HG02943 (cell line): Measurements from ENCODE around the gene AQP12A.
"Not testable (repeated sequence)": the region's sequence is repeated elsewhere in the genome, so short reads cannot be mapped to it uniquely, and the experiment has no call there.

Source experiments
- ATAC-seq: cut with Tn5 transposase; IDR thresholded peaks from one replicate; pipeline ENCODE4 v1.9.1; 2021; ENCODE audit warnings: mild to moderate bottlenecking, low read depth, moderate library complexity; ENCODE audit not compliant: unreplicated experiment

Gene AQP12A

DNA sequence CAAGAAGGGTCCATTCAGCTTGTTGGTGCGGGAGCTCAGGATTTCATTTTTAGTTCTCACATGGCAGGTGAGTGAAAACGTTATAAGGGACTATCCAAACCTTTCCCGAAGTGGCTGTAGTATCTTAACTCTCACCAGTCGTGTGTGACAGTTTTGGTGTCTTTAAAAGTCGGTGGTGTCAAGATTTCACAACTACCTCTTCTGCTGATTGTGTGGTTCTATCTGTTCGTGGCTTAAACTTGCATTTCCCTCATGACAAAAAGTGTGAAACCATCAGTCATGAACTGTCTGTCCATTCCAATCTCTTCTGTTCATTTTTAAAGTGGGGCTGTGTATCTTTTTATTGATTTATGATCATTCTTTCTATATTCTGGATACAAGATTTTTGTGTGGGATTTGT, 5.2 kb upstream of the AQP12A start:
- ATAC-seq = no peak

DNA sequence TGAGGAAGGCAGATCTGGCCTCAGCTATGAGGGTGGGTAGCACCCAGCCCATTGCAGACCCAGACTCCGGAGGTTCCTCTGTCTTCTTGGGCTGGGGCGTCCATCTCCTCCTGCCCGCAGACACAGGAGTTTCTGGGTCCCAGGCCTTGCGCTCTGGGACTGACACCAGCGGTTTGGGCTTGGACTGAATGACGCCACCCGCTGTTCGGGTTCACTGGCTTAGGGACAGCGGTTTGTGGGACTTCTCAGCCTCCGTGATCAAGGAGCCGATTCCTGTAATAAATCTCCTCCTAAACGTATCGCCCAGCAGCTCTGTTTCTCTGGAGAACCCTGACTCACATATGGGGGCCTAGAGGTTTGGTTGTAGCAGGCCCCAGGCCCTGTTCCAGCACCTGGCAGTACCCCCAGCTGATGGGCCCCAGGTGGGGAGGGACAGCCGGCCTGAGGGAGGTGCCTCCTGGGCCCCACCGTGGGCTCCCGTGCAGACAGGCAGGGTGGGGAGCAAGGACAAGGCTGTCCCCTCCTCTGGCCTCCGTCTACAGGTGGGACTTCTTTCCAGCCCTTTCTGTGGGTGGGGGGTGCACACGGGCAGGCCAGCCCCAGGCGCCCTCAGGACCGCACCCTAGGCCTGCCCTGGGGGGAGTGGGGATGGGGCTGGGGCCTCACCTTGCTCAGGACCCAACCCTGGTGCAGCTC, 4.5 kb upstream of the AQP12A start:
- no peak for ATAC-seq

DNA sequence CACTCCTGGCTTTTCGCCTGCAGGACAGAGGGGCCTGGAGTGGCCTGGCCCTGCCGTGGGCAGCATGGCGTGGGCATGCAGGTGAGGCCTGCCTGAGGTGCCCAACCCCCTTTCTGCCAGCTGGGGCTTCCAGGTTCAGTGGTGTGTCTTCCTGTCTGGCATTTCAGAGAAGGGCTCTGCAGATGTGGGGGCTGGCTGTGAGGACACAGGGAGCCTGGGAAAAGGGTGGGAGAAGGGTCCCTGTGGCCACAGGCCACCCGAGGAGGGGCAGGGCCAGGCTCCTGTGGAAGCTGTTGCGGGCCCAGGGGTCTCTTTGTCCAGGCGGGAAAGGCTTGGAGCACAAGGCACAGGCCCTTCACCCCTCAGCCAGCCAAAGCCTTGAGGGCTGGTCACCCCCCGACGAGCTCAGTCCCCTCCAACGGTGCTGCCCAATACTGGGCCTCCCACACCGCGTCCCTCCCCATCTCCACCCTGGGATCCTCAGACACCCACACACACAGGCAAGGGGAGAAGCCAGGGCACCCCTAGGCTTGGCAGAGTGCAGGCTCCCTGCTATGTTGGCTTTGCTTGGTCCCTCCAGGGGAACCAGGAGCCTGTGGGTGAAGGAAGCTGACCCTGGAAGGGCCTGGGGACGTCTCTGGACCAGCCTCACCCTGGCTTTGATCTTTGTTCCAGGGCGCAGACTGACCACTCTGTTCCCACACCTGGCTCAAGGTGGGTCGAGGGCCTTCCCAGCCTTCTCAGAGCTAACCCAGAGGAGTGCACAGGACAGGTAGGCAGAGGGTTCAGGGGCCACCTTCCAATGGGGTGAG, 3.7 kb upstream of the AQP12A start:
- ATAC-seq = no peak

DNA sequence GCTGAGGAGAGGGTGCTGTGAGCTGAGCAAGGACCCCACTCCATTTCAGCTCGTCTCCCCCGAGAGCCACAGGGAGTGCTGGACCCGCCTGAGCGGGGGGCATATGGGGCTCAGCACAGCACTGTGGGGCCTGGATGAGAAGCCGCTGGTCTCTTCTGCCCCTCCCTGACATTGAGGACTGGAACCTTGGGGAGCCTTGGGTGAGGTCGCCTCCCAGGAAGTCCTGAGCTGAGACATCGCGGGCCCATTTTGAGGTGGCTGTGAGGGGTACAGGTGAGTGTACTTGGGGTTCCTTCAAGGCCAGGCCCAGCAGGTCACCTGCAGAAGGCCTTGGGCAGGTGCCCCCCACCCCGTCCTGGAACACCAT, 3.1 kb upstream of the AQP12A start:
- no peak for ATAC-seq

DNA sequence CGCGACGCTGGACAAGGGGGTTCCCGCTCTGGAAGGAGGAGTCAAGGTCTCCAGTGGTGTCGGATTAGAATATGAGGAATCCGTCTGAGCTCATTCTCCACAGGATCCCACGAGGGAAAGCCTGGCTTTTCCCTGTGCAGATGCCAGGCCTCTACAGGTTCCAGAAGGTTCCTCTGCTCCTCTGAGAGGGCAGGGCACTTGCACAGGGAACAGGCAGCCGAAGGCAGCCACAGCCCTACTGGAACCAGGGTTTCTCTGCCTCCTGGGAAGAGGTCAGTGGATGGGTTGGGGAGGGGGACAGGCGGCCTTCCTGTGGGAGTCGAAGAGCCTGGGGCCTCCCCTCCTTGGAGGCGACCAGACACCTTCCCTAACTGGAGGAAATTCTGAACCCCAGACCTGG, 1.7 kb upstream of the AQP12A start:
- no peak for ATAC-seq

DNA sequence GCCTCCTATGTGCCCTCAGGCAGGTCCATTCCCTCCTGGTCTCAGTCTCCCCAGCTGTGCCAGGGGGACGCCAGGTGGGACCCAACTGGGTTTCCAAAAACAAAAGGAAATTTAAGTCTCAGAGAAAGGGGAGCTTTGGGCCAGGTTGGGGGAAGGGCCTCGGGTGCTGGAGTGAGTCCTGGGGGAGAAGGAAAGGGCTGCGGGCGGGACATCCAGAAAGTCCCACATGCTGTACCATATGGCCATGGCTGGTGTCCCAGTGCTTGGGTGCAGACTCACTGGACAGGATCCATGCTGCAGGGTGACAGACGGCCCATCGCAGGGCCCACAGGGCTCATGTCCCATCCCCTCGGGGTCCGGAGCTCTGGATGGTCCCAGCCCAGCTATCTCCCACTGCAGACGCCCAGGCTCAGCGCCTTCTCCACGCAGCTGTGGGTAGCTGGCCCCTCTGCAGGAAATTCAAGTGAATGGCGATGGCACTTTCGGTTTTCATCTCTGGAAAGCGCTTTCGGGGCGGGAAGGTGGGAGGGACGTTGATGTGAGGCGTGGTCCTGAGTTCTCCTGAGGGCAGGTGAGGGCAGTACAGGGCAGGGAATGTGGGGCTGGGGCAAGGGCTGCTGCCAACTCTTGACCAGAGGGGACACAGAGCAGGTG, 1.1 kb upstream of the AQP12A start:
- ATAC-seq = not testable (repeated sequence)

DNA sequence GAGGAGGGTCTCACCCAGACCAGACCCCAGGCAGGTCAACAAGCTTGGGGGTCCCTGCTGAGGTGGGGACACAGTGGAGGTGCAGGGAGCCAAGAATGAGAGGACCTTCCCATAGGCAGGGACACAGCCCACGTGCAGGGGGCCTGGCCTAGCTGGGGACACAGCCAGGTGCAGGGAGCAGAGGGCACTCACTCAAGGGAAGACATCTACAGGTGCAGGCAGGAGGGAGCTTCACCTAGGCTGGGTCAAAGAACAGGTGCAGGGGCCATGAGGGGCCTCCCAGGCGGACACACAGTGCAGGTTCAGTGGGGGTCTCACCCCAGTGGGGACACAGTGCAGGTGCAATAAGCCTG, 615 bp upstream of the AQP12A start:
- not testable (repeated sequence) for ATAC-seq

DNA sequence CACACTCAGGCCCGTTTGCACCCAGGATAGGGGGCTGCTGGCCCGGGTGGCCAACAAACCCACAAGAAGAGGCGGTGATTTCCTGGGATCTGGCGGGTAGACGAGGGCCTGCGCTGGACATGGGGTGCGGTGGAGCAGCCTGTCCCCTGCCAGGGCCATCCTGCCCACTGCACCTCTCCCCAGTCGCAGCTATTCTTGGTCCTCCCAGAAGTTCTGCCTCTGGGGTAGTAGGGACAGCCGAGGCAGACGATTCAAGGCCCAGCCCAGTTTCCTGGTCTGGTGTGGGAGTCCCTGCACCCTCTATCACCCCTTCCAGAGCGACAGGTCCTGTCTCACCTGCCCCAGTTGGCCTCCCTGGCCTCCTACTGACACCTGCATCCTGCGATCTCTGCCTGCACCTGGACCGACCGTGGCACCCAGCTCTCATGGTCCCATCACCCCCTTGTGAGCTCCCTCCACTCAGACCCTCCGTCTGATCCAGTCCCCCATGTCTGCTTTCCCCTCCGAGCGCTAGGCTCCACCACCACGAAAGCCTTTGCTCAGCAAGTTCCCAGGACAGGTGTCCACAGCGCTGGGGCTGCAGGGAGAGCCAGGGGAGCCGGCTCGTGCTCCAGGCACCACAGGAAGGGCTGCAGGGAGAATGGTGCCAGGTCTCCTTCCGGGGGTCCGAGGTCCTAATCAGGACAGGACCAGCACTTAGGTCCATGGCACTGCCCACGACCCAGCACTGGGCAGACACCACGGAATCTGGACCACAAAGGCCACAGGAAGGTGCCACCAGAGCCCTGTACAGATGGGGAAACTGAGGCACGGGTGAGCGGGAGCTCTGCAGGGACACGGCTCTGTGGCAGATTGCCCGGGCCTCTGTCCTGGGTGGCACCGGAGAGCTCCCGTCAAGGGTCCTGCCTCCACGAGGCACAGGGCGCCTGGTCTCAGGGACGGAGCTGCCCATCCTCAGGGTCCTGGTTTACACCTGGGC, 1.2 kb downstream of the AQP12A start:
- ATAC-seq = not testable (repeated sequence)

DNA sequence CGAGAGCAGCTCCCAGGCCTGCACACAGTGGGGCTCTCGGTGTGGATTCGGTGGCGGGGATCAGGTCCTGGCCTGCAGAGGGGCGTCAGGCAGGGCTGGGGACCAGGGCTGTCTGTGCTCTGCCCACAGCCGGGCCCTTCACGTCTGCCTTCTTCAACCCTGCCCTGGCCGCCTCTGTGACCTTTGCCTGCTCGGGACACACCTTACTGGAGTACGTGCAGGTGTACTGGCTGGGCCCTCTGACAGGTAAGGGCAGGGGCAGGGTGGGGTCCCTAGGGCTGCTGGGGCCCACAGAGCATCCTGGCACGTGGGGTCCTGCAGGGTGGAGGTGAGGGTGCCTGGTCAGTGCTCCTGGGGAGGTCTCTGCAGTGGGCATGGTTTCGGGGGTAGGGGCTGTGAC, 2.6 kb downstream of the AQP12A start:
- not testable (repeated sequence) for ATAC-seq

DNA sequence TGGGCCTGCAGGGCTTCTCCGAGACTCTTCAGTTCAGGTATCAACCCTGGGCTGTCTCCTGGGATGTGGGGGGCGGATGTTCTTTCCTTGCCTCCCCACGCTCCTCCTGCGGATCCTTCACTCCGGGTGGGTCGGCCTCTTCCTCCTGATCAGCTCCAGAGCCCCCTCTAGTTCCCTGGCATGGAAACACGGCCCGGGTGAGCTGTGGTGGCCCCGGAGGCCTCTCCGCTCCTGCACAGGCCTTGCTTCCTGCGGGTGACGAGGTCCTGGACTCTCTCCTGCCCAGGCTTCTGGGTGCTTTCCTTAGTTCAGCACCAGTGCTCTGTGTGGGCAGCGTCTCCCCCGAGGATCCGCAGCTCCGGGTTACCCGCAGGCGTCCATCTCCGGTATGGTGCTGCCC, 3.9 kb downstream of the AQP12A start:
- ATAC-seq = not testable (repeated sequence)

DNA sequence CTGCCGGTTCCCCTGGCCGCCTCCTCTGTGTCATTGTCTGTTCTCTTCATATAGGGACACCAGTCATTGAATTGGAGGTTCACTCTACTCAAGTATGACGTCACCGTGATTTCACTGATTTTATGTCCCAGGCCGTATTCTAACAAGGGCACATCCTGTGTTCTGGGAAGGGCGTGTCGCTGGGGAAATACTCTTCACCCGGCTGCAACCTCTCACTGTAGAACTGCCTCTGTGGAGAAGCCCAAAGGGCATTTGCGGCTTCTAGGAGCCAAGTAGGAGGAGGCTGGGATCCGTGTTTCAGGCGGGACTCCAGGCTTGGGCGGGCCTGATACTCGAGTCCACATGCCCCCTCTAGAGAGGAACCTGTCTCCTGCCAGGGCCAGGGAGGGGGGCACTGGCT, 4.8 kb downstream of the AQP12A start:
- not testable (repeated sequence) for ATAC-seq

DNA sequence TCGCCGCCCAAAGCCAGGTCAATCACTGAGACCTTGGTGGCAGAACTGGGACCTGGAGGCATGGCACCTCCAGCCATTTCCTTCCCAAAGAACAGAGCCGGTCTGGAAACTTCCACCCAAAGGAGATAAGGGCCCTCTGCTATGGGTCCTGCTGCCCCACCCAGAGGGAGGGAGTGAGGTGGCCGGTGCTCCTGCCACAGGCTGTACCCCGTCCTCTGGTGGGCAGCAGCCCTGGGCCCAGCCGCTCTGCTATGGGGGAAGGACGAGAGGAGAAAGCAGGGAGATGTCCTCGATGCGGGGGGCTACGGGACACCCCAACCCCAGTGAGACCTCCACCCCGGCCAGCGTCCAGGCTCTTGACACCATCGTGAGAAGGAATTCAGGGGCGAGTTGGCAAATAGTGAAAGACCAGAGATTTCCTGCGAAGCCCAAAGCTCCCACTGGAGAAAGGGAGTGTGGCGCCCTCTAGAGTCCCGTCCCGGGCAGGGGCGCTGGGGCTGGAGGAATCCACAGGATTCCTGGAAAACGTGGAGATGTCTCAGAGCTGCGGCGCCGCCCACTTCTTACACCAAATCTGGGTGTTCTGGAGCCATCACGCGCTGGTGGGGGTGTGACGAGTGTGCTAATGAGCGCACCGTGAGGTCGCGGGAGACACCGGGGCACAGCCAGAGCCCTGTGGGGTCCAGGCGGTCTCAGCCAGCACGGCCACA, 7.3 kb downstream of the AQP12A start:
- ATAC-seq = not testable (repeated sequence)

DNA sequence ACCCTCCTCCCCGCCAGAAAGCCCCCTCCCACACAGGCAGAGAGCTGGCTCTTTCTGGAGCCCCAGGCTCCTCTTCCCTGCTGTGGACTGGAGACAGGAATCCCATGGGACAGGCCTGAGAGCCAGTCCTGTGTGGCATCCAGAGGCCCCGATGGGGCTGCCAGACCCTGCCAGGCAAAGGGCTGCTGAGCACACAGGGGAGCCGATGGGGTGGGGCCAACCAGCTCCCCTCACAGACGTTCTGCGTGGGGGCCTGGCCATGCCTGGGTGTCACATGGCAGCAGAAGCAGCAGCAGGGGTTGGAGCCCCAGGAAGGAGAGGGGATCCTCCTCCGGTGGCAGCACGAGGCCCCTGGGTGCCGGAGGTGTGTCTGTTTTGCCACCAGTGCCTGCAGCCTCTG, 8.2 kb downstream of the AQP12A start:
- not testable (repeated sequence) for ATAC-seq

DNA sequence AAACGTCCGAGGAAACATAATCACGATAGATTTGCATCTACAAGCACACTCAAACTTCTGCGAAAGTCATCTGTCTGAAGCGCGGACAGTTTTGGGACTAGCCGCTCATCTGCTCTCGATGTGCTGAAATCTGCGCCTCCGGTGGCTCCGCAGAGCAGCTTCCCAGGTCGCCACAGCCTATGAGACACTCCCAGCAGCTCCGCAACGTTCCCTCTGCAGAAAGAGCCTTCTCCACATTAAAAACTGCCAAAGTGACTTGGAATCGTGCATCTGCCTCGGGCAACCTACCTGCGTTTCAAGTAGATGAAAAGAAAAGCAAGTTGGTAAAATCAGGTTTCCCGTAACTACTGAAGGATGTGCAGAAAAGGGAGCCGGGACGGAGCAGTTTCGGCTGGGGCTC, 8.9 kb downstream of the AQP12A start:
- not testable (repeated sequence) for ATAC-seq

DNA sequence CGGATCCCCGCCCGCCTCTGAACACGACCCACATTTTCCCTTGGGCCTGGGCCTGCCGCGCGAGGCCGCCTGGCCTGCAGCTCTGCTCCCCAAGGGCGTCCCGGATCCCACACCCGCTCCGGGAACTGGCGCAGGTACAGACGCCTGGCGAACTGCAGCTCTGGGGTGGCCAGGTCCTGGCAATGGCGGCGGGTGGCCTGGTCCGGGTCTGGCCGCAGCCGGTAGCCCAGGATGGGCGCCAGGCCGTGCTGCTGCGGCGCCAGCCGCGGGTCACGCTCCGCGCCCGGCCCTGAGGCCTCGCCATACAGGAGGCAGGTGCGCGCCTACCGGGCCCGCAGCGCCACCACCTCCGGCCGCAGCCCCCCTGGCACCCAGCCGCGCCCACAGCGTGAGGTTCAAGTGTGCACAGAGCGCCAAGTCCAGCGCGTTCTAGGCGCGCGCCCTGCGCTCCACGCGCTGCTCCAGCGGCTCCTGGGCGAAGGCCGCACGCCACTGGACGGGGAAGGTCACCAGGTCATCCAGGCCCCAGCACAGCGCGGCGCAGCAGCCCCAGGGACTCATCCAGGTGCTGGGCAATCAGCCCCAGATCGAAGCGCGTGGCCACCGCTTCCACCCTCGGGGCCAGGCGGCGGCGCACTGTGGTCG, 9.5 kb downstream of the AQP12A start:
- ATAC-seq = no peak

DNA sequence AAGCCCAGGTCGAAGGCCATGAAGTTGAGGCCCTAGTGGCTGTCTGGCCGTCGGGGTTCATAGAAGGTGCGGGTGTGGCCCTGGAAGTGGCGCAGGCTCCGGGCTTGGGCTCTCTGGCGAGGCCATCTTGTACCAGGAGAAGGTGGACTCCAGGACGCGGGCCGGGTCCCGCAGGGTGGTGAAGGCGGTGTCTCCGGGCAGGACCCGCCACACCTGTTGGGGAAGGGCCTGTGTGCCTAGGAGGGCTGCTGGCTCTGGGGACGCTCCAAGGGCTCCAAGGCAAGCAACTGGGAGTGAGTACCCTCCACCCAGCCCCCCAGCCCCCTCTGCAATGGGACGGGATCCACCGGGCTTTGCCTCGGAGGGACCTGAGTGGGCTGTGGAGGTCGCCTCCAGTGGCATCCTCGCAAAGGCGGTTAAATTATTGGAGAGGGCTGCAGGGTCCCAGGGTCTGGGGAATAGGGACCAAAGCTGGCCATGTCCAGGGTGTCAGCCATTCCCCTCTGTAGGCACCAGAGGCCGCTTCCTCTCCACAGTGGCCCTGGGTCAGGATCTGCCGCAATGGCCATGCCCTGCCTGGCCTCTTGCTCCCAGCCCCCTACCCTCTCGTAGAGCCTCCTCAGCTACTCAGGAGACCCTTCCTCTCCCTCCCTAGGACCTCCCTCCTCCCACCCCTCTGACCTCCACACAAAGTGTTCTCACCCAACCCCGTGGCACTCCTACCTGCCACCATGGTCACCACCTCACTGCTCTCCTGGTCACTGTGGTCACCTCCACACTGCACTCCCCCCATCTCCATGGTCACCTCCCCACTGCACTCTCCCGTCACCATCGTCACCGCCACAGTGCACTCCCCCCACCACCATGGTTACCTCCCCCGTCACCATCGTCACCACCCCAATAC, 10.3 kb downstream of the AQP12A start:
- no peak for ATAC-seq

DNA sequence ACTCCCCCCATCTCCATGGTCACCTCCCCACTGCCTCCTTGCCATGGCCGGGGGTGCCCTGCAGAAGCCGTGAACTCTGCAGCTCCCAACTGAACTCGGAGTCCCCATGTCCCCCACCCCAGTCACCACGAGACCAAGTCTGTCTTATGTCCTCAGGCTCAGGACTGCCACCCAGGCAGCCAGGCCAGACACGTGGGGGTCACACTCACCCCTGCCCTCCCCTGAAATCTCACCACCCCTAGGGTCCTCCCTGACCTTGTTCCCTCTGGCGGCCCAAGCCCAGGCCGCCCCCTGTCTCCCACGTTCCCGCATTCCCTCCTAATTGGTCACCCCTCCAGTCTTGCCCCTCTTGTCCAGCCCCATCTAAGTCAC, 11.0 kb downstream of the AQP12A start:
- no peak for ATAC-seq
